CD14-positive monocyte (primary cell): ENCODE data around the gene SLC6A13. TPM values are rescaled to one million over a fixed set of nuclear protein-coding genes. Genes with fewer than 3 reads are reported as not detected.
A peak's percentile ranks its signal among the peaks of the same experiment; 100 is the strongest.

Source experiments
- DNase-seq, 3 donors: peaks; one replicate each; pipeline ENCODE4 v3.0.0-alpha.2; 2011 to 2022
- H2AFZ ChIP-seq: 2 replicates; pipeline ENCODE4 v1.6.0; 2012; ENCODE audit warnings: mild to moderate bottlenecking, low read depth, low read length, inconsistent platforms; ENCODE audit not compliant: insufficient read depth, poor library complexity, severe bottlenecking
- H3K27ac ChIP-seq, 2 donors: 1 replicate in 1 of 2; 2 replicates in 1 of 2; pipeline ENCODE4 v1.5.1; 2012 to 2013; ENCODE audit warnings: low read length in 2 of 2, control low read depth in 1 of 2, inconsistent platforms in 1 of 2, low read depth in 1 of 2, mild to moderate bottlenecking in 1 of 2
- H3K27me3 ChIP-seq, 2 donors: one replicate each; pipeline versions ENCODE4 v1.6.0 to v1.6.1; 2011 to 2013; ENCODE audit warnings: low read length in 2 of 2; ENCODE audit not compliant: control insufficient read depth in 2 of 2, insufficient read depth in 2 of 2
- H3K36me3 ChIP-seq, 2 donors: replicated peaks in 1 of 2; 1 replicate in 1 of 2; 2 replicates in 1 of 2; pipeline versions ENCODE4 v1.5.1 to v1.6.1; 2012 to 2013; ENCODE audit warnings: low read length in 2 of 2, control low read depth in 1 of 2, inconsistent platforms in 1 of 2, mild to moderate bottlenecking in 1 of 2; ENCODE audit not compliant: insufficient read depth in 2 of 2, control insufficient read depth in 1 of 2
- H3K4me1 ChIP-seq, 2 donors: 1 replicate in 1 of 2; 2 replicates in 1 of 2; pipeline versions ENCODE4 v1.5.1 to v1.6.1; 2012 to 2013; ENCODE audit warnings: low read length in 2 of 2, control low read depth in 1 of 2, inconsistent platforms in 1 of 2, mild to moderate bottlenecking in 1 of 2, moderate library complexity in 1 of 2; ENCODE audit not compliant: insufficient read depth in 2 of 2, control insufficient read depth in 1 of 2
- H3K4me2 ChIP-seq: replicated peaks from 2 replicates; pipeline ENCODE3; 2012; ENCODE audit warnings: low read length, moderate library complexity, mild to moderate bottlenecking; ENCODE audit not compliant: poor library complexity, severe bottlenecking; ENCODE audit errors: extremely low read depth
- H3K4me3 ChIP-seq, 3 experiments: fragments of 200-600 bp in 1 of 3; sonication (generic) in 1 of 3; replicated peaks in 1 of 3; 1 replicate in 2 of 3; 2 replicates in 1 of 3; pipeline ENCODE4 v1.5.1; 2011 to 2013; ENCODE audit warnings: low read length in 3 of 3, mild to moderate bottlenecking in 3 of 3, control low read depth in 2 of 3, low read depth in 2 of 3, inconsistent platforms in 1 of 3, moderate library complexity in 1 of 3
- H3K79me2 ChIP-seq: 2 replicates; pipeline ENCODE4 v1.6.0; 2012; ENCODE audit warnings: mild to moderate bottlenecking, control low read depth, inconsistent platforms, low read length, moderate library complexity; ENCODE audit not compliant: insufficient read depth
- H3K9ac ChIP-seq: 2 replicates; pipeline ENCODE4 v1.6.0; 2017; ENCODE audit warnings: low read length, mild to moderate bottlenecking; ENCODE audit not compliant: insufficient read depth, poor library complexity, severe bottlenecking
- H3K9me3 ChIP-seq, 2 donors: replicated peaks in 1 of 2; 1 replicate in 1 of 2; 2 replicates in 1 of 2; pipeline versions ENCODE4 v1.5.1 to v1.6.1; 2012 to 2013; ENCODE audit warnings: low read length in 2 of 2, control low read depth in 1 of 2; ENCODE audit not compliant: control insufficient read depth in 1 of 2, insufficient read depth in 1 of 2
- H4K20me1 ChIP-seq: 2 replicates; pipeline ENCODE4 v1.6.0; 2012; ENCODE audit warnings: mild to moderate bottlenecking, low read length, control low read depth, moderate library complexity; ENCODE audit not compliant: insufficient read depth
- H3K27ac Mint-ChIP-seq, 7 donors: one replicate each; pipeline ENCODE4 v1.8.0; 2020; ENCODE audit warnings: mild to moderate bottlenecking in 7 of 7, mixed read lengths in 7 of 7, moderate library complexity in 6 of 7, inconsistent platforms in 2 of 7
- H3K27me3 Mint-ChIP-seq, 3 donors: one replicate each; pipeline ENCODE4 v1.8.0; 2021 to 2022; ENCODE audit warnings: low read depth in 3 of 3, mild to moderate bottlenecking in 3 of 3, mixed read lengths in 3 of 3, moderate library complexity in 3 of 3, inconsistent platforms in 1 of 3
- H3K36me3 Mint-ChIP-seq, 2 donors: one replicate each; pipeline ENCODE4 v1.8.0; 2020; ENCODE audit warnings: mixed read lengths in 2 of 2, inconsistent platforms in 1 of 2, mild to moderate bottlenecking in 1 of 2
- H3K4me1 Mint-ChIP-seq: one replicate; pipeline ENCODE4 v1.8.0; 2020; ENCODE audit warnings: mild to moderate bottlenecking, mixed read lengths
- H3K4me3 Mint-ChIP-seq, 2 donors: one replicate each; pipeline ENCODE4 v1.8.0; 2020; ENCODE audit warnings: mild to moderate bottlenecking in 2 of 2, mixed read lengths in 2 of 2, moderate library complexity in 1 of 2
- H3K9me3 Mint-ChIP-seq, 7 donors: one replicate each; pipeline ENCODE4 v1.8.0; 2020 to 2022; ENCODE audit warnings: mixed read lengths in 7 of 7, mild to moderate bottlenecking in 6 of 7, moderate library complexity in 6 of 7, inconsistent platforms in 2 of 7
- CTCF ChIP-seq: fragments of 200-600 bp; IDR thresholded peaks from one replicate; pipeline ENCODE4 v1.8.0; 2022; ENCODE audit warnings: antibody characterized with exemption, mild to moderate bottlenecking
- WGBS: methylation state at CpG from one replicate; pipeline ENCODE4 v1.1.5; 2013; ENCODE audit warnings: missing lambda C conversion rate; ENCODE audit not compliant: insufficient coverage; 5-methylcytosine and 5-hydroxymethylcytosine counted together
- intact Hi-C, 2 donors: fragments of 100-400 bp; cut with micrococcal nuclease; formaldehyde crosslinking; loops; one replicate each; pipeline versions ENCODE4 v1.15.0 to v1.15.1; 2023
- polyA plus RNA-seq, 3 donors: library from polyadenylated mRNA; depleted of rRNA in 1 of 3; unstranded in 2 of 3; stranded (reverse) in 1 of 3; fragments of 300-500 nt in 2 of 3; fragments of >200 nt in 1 of 3; fragmentation: Illumina TruSeq in 2 of 3; gene quantifications; 1 replicate in 2 of 3; 2 replicates in 1 of 3; pipeline ENCODE4 v1.2.3, GENCODE V29; 2012 to 2021

SLC6A13 gene
- polyA plus RNA-seq, 3 donors: 0.13 TPM; not detected in 2

DNA sequence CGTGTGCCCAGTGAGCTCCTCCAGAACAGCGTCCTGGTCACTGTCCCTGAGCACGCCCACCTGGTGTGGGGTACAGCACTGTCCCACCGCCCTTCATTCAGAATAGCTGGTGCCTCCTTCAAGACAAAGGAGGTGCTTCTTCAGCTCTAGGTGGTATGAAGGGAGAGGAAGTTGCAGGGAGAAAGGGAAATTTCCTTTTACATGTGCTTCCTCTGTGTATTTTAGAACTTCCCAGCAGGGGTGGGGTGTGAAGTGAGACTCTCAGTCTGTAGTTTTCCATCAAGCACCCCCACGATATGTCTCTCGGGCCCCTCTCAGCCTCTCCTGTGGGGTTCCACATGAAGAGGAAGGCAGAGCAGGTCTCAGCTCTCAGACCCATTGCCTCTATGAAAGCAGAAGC, 47.5 kb downstream of the SLC6A13 start:
- H3K79me2 ChIP-seq: no peaks in the 10 kb centered on the region
- H3K4me1 ChIP-seq: peaks cover 46 to 50% of the 10 kb centered on the region in 2 donors
- peaks cover 0 to 3% of the 10 kb centered on the region in 2 donors for H3K36me3 ChIP-seq
- H4K20me1 ChIP-seq: no peaks in the 10 kb centered on the region
- no peaks in the 10 kb centered on the region for H3K9me3 ChIP-seq
- peaks cover 4 to 8% of the 10 kb centered on the region in 2 donors for H3K36me3 Mint-ChIP-seq
- H3K27ac Mint-ChIP-seq: peak overlapping the region in 3 of 7 donors; percentile 32 to 89 (median 59)
- peaks cover 0 to 3% (median 3%) of the 10 kb centered on the region in 3 donors for H3K27me3 Mint-ChIP-seq
- DNase-seq: peak in 2 of 3 donors; percentile 9 to 45
- H3K4me1 Mint-ChIP-seq: peaks cover 49% of the 10 kb centered on the region
- H2AFZ ChIP-seq: no peak overlapping the region
- H3K4me2 ChIP-seq: peak overlapping the region; percentile 27
- WGBS: 89% methylated on average over 6 of the region's 6 CpGs
- peak overlapping the region in 1 of 3 experiments; percentile 81 for H3K4me3 ChIP-seq
- no peak overlapping the region for H3K9ac ChIP-seq
- intact Hi-C loops: no loop called here
- TF ChIP-seq CTCF: no peak
- no peak overlapping the region for H3K4me3 Mint-ChIP-seq
- H3K27me3 ChIP-seq: no peaks in the 10 kb centered on the region
- peak overlapping the region; percentile 17 to 93 for H3K27ac ChIP-seq
- no peaks in the 10 kb centered on the region for H3K9me3 Mint-ChIP-seq

DNA sequence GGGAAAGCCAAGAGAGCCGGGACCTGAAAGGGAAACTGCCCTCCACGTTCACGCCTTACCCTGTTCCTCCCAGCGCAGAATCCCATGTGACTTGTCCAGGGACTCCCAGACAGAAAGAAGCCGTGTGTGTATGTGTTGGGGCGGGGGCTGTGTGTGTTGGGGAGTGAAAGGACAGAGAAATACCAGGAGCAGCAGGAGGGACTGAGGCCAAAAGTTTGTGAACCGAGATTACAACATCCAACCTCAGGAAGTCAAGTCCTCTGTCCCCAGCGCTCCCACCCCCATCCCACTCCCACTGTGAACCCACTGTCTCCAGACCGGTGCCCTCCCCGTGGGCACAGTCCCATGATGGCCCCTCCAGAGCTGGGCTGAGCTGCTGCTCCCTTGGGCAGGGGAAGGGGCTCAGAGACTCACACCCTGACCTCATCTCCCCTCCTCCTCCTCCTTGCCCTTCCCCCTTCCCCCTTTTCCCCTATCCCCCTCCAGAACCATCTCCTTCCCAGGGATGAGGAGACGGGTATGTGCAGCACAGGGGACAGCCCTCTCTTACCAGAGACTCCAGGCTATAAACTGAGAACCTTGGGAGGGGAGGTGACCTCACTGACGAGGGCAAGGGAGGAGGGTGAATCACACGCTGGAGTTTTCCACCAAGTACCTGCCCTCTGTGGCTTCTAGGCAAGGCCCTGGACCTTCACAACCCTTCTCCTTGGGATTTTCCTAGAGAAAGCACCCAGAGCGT, 48.5 kb downstream of the SLC6A13 start, which contains the start of gene SLC6A12:
Gene SLC6A12 (minus strand): TSS at position 155 of the 739 bp plus-strand sequence. CDS start 4,171 bp downstream, outside the sequence.
- intact Hi-C loops: no loop called here
- peaks cover 0 to 6% (median 3%) of the 10 kb centered on the region in 3 donors for H3K27me3 Mint-ChIP-seq
- Histone ChIP-seq H3K4me3 (peak within 1 kb of the TSS; percentile 48 to 81 (median 64)), H3K4me1 (peaks cover 43 to 46% of the 10 kb centered on the region in 2 donors), H3K27me3 (no peaks in the 10 kb centered on the region), H3K4me2 (peak within 1 kb of the TSS; percentile 87), H3K9me3 (no peaks in the 10 kb centered on the region), H3K27ac (peak within 1 kb of the TSS; percentile 85 to 93), H2AFZ (peak within 1 kb of the TSS; percentile 75), H3K36me3 (peaks cover 0 to 12% of the 10 kb centered on the region in 2 donors), H4K20me1 (no peaks in the 10 kb centered on the region), H3K79me2 (no peaks in the 10 kb centered on the region), H3K9ac (peak within 1 kb of the TSS; percentile 76)
- H3K9me3 Mint-ChIP-seq: no peaks in the 10 kb centered on the region
- 20% methylated on average over 6 of the region's 14 CpGs for WGBS
- no peak for TF ChIP-seq CTCF
- DNase-seq: peak in 2 of 3 donors; percentile 27 to 71
- H3K4me3 Mint-ChIP-seq: peak within 1 kb of the TSS; percentile 87 to 96
- H3K36me3 Mint-ChIP-seq: peaks cover 12 to 18% of the 10 kb centered on the region in 2 donors
- peak within 1 kb of the TSS; percentile 93 to 98 (median 97) for H3K27ac Mint-ChIP-seq
- H3K4me1 Mint-ChIP-seq: peaks cover 49% of the 10 kb centered on the region
